GM04503 (cell line): ENCODE results near the gene OR4K13.

Experiments
- DNase-seq: peaks from one replicate; pipeline ENCODE4 v3.0.0-alpha.2; 2012; ENCODE audit warnings: low read depth

Gene OR4K13

DNA sequence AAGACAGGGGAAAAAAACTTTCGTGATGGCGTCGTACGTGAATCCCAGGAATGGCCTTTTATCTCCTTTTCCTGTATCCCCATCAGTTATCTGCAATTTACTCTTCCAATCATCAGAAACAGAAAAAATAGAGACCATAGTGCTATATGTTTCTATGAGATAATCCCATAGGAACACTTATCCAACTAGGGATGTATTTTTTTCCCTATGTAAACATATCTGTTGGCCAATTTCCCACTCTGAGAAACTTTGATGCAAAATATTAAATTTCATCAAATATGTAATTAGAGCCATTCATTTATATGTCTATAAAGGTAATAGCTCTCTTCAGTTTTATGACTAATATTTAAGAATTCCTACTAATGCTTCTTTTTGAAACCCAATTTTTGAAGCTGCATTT is at the start of gene OR4K13:
Gene OR4K13, minus strand, starts transcription at position 101 of the 400 bp plus-strand sequence. CDS start 1,280 bp downstream, outside the sequence.
- DNase-seq = no peak

DNA sequence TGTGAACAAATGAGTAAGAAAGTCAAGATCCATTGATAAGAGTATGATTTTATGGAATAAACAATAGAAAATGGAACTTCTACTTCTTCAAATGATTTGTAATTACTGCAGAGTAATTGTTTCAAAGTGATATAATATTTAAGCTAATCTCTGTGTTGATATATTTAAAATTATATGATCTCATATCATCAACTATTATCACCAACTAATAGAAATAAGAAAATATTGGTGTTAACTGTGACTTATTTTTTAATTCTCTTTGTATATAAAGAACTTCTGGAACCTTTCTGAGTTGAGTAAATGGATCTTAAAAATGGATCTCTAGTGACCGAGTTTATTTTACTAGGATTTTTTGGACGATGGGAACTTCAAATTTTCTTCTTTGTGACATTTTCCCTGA is 23.9 kb upstream of the OR4K13 start, which contains the start of gene OR4L1:
Gene OR4L1, plus strand, starts transcription at position 301 of the 400 bp plus-strand sequence. Its CDS starts 0 bp downstream, at position 301.
- DNase-seq = no peak

GRCh38 chr14:20048202-20048601 is 12.4 kb upstream of the OR4K13 start:
- no peak for DNase-seq

GRCh38 chr14:20044243-20044642 is 8.4 kb upstream of the OR4K13 start:
- DNase-seq = no peak

GRCh38 chr14:20035449-20035848 is 389 bp downstream of the OR4K13 start:
- DNase-seq = no peak

DNA sequence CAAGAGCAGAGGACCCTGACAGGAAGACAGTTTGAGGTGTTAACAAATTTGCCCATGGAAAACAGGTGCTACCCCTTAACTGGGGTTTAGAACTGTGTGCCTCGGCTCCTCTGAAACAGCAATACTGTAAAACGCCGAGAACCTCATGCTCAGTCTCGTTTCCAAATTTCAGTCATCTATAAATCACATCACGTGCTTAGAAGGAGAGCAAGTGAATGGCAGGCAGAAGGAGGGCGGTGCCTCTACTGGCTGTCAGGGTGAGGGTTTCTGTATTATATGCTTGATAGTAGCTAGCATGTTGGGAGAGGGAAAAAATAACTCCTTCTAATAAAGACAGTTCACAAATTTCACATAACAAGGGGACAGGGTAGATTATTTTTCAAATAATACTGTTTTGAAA is 4.8 kb downstream of the OR4K13 start:
- DNase-seq = no peak

- no peak for DNase-seq
These were observed 16.5 kb downstream of the OR4K13 start, which contains the start of gene OR4K14 for GRCh38 chr14:20019257-20019865. TSS of gene OR4K14 (minus strand) at chr14:20019307. CDS start at chr14:20015193, 4,114 bp downstream.

GRCh38 chr14:20008156-20008555 is 27.7 kb downstream of the OR4K13 start:
- no peak for DNase-seq

DNA sequence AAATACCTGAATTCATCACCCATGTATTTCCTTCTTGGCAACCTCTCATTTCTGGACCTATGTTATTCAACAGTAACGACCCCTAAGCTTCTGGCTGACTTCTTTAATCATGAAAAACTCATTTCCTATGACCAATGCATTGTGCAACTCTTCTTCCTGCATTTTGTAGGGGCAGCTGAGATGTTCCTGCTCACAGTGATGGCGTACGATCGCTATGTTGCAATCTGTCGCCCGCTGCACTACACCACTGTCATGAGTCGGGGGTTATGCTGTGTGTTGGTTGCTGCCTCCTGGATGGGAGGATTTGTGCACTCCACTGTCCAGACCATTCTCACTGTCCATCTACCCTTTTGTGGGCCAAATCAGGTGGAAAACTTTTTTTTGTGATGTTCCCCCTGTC is 33.5 kb downstream of the OR4K13 start:
- DNase-seq = no peak

- no peak for DNase-seq
These were observed 34.0 kb downstream of the OR4K13 start, which contains the start of gene OR4Q2 for GRCh38 chr14:20001863-20002262. TSS of gene OR4Q2 (plus strand) at chr14:20002163.

DNA sequence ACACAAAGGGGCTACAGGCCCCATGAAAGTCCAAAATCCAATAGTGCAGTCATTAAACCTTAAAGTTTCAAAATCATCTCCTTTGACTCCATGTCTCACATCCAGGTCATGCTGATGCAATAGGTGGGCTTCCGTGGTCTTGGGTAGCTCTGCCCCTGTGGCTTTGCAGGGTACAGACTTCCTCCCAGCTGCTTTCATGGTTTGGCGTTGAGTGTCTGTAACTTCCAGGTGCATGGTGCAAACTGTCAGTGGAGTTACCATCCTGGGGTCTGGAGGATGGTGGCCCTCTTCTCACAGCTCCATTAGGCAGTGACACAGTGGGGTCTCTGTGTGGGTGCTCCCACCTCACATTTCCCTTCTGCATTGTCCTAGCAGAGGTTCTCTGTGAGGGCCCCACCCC is 42.4 kb downstream of the OR4K13 start:
- DNase-seq = no peak
